ENCODE results near the gene RALGDS. TPM values are rescaled to one million over a fixed set of nuclear protein-coding genes. Genes with fewer than 3 reads are reported as not detected.
"Not testable (repeated sequence)": the region's sequence is repeated elsewhere in the genome, so short reads cannot be mapped to it uniquely, and the experiment has no call there.

The RALGDS gene
- total RNA-seq, 6 experiments from 2014 or later, result 12.1 to 15.8 (median 14.8) TPM

- Mint-ChIP-seq H3K27me3 (ENCODE audit: insufficient read depth) (peaks cover 3% of the 10 kb centered on the region; the same call in 1 of the 2 replicates), H3K4me3 (no peak overlapping the region), H3K27ac (no peak overlapping the region), H3K36me3 (ENCODE audit: low read depth) (peaks cover 37% of the 10 kb centered on the region), H3K4me1 (ENCODE audit: low read depth) (no peaks in the 10 kb centered on the region), H3K9me3 (peaks cover 12% of the 10 kb centered on the region)
- no peak for DNase-seq
- TF ChIP-seq CTCF (IDR thresholded peaks at IDR 0.05), result no peak
These were observed 21.1 kb downstream of the RALGDS start for GRCh38 chr9:133099726-133100505.

- Mint-ChIP-seq H3K27me3 (ENCODE audit: insufficient read depth) (peaks cover 3% of the 10 kb centered on the region; the same call in 1 of the 2 replicates), H3K36me3 (ENCODE audit: low read depth) (peaks cover 39% of the 10 kb centered on the region), H3K27ac (no peak overlapping the region), H3K4me1 (ENCODE audit: low read depth) (no peaks in the 10 kb centered on the region), H3K9me3 (peaks cover 12% of the 10 kb centered on the region), H3K4me3 (no peak overlapping the region)
- TF ChIP-seq CTCF (IDR thresholded peaks at IDR 0.05), result no peak
- no peak for DNase-seq
These were observed 22.2 kb downstream of the RALGDS start for GRCh38 chr9:133098871-133099270.

GRCh38 chr9:133098104-133098754, 22.8 kb downstream of the RALGDS start:
- Mint-ChIP-seq H3K9me3 (peaks cover 12% of the 10 kb centered on the region), H3K4me1 (ENCODE audit: low read depth) (no peaks in the 10 kb centered on the region), H3K27ac (no peak overlapping the region), H3K4me3 (no peak overlapping the region), H3K27me3 (ENCODE audit: insufficient read depth) (peaks cover 3% of the 10 kb centered on the region; the same call in 1 of the 2 replicates), H3K36me3 (ENCODE audit: low read depth) (peaks cover 39% of the 10 kb centered on the region)
- DNase-seq, result no peak
- TF ChIP-seq CTCF (IDR thresholded peaks at IDR 0.05), result no peak

GRCh38 chr9:133094842-133095393, 26.1 kb downstream of the RALGDS start:
- no peak overlapping the region for H3K4me3 Mint-ChIP-seq

GRCh38 chr9:133094351-133094750, 26.7 kb downstream of the RALGDS start:
- H3K4me1 Mint-ChIP-seq (ENCODE audit: low read depth); DNase-seq; H3K27ac Mint-ChIP-seq; H3K27me3 Mint-ChIP-seq (ENCODE audit: insufficient read depth); H3K4me3 Mint-ChIP-seq: not testable (repeated sequence)
- Mint-ChIP-seq H3K9me3 (peaks cover 12% of the 10 kb centered on the region), H3K36me3 (ENCODE audit: low read depth) (peaks cover 39% of the 10 kb centered on the region)

More at GRCh38 chr9:133094842-133095393, 26.1 kb downstream of the RALGDS start:
- Mint-ChIP-seq H3K9me3 (peaks cover 12% of the 10 kb centered on the region), H3K36me3 (ENCODE audit: low read depth) (peaks cover 39% of the 10 kb centered on the region), H3K27ac (no peak overlapping the region), H3K4me1 (ENCODE audit: low read depth) (no peaks in the 10 kb centered on the region), H3K27me3 (ENCODE audit: insufficient read depth) (no peaks in the 10 kb centered on the region; the same call in none of the 2 replicates)
- DNase-seq, result no peak
- TF ChIP-seq CTCF (IDR thresholded peaks at IDR 0.05), result peak; percentile 59
